Skeletal muscle tissue (tissue), 4 donors: ENCODE measurements around the gene PTPRN2. TPM values are rescaled to one million over a fixed set of nuclear protein-coding genes. Genes with fewer than 3 reads are reported as not detected.
"Not testable (repeated sequence)": the region's sequence is repeated elsewhere in the genome, so short reads cannot be mapped to it uniquely, and the experiment has no call there.

Experiments
- H3K27ac ChIP-seq: one replicate; pipeline ENCODE4 v1.7.0; 2013; ENCODE audit warnings: mild to moderate bottlenecking, low read depth, low read length, inconsistent platforms
- H3K27me3 ChIP-seq, 3 donors: one replicate each; pipeline ENCODE4 v1.7.0; 2013; ENCODE audit warnings: low read length in 3 of 3; ENCODE audit not compliant: control insufficient read depth in 3 of 3, insufficient read depth in 3 of 3
- H3K36me3 ChIP-seq, 3 donors: one replicate each; pipeline ENCODE4 v1.7.0; 2013; ENCODE audit warnings: low read length in 3 of 3; ENCODE audit not compliant: control insufficient read depth in 3 of 3, insufficient read depth in 3 of 3
- H3K4me1 ChIP-seq, 3 donors: one replicate each; pipeline ENCODE4 v1.7.0; 2013; ENCODE audit warnings: low read length in 3 of 3, mild to moderate bottlenecking in 3 of 3; ENCODE audit not compliant: control insufficient read depth in 3 of 3, insufficient read depth in 3 of 3
- H3K4me3 ChIP-seq, 3 donors: one replicate each; pipeline ENCODE4 v1.7.0; 2013; ENCODE audit warnings: low read length in 3 of 3
- H3K9ac ChIP-seq, 3 donors: one replicate each; pipeline ENCODE4 v1.7.0; 2013; ENCODE audit warnings: low read length in 3 of 3, mild to moderate bottlenecking in 3 of 3, moderate library complexity in 2 of 3, low read depth in 1 of 3
- H3K9me3 ChIP-seq, 3 donors: one replicate each; pipeline ENCODE4 v1.7.0; 2013; ENCODE audit warnings: low read length in 3 of 3; ENCODE audit not compliant: control insufficient read depth in 3 of 3
- total RNA-seq: library from RNA; depleted of rRNA; stranded (reverse); fragments of >200 nt; gene quantifications from one replicate; pipeline ENCODE4 v1.2.3, GENCODE V29; 2014
- donor health status: Osteomylitis.

The PTPRN2 gene
- total RNA-seq, 1 donor from 2014 or later, result 1.6 TPM

DNA sequence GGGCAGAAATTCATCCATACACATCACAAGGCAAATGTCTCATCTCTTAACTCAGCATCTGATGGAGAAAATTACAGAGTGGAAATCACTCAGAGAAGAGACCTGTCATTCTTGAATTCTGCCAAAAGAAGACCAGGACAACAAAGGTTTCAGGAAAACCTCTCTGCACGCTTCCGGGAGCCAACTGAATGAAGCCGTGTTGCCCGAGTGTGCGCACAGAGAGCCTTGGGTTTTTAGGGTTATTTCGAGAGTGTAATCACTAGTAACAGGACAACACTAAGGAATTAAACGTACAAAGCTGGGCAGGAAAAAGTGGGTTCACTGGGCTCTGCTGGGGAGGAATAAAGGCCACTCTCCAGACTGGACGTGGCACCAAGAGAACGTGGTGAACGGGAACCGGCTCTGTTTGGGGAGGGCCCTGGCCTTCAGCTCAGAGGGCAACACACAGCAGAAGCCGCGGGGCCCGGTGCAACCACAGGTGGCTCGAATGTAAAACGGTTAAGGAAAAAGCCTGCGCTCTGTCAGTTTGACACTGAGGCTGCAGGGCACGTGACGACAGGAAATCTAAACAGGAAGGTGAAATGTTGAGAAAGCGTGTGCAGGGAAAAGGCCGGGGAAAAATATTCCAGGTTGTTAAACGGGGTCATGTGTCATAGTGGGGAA is 919.3 kb downstream of the PTPRN2 start:
- H3K4me3 ChIP-seq, result no peak overlapping the region
- no peak overlapping the region for H3K27ac ChIP-seq
- H3K9me3 ChIP-seq, result no peaks in the 10 kb centered on the region
- peaks cover 0 to 13% (median 3%) of the 10 kb centered on the region in 3 donors for H3K27me3 ChIP-seq
- H3K4me1 ChIP-seq, result no peaks in the 10 kb centered on the region
- H3K36me3 ChIP-seq, result no peaks in the 10 kb centered on the region
- H3K9ac ChIP-seq, result no peak overlapping the region

DNA sequence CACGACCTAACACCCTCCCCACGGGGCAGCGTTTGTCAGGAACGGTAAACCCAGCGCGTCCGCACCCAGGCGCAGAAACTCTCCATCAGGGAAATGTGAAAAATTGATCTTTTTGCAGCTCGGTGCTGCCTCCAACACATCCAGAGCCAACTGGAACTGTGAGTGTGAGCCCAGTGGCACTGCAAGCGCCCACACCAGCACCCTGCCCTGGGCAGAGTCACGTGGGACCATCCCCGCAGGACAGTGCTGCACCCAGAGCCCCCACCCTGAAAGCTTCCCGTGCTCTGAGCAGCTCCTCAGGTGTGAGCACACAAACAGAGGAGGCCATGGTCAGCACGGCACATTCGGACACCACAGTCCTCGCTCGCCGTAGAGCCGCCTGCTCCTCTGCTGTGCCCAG is 919.9 kb downstream of the PTPRN2 start:
- Histone ChIP-seq H3K27me3 (peaks cover 3 to 17% (median 4%) of the 10 kb centered on the region in 3 donors), H3K9ac (no peak overlapping the region), H3K36me3 (no peaks in the 10 kb centered on the region), H3K27ac (no peak overlapping the region), H3K4me1 (no peaks in the 10 kb centered on the region), H3K9me3 (no peaks in the 10 kb centered on the region), H3K4me3 (no peak overlapping the region)

DNA sequence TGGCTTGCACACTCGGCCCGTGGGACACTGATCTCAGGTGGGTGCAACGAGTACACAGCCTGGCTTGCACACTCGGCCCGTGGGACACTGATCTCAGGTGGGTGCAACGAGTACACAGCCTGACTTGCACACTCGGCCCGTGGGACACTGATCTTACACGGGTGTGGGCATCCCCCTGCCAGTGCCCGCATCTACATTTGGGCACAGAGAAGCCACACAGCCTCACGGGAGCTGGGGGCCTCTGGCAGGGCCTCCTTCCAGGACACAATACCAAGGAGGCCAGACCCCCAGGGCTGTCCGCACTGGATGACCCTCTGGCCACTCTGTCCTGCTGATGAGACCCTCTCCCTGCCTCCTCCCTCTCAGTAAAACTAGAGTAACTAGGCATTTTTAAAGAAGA is 920.4 kb downstream of the PTPRN2 start:
- Histone ChIP-seq H3K9me3 (no peaks in the 10 kb centered on the region), H3K4me3 (no peak overlapping the region), H3K36me3 (no peaks in the 10 kb centered on the region), H3K4me1 (no peaks in the 10 kb centered on the region), H3K27me3 (peaks cover 3 to 20% (median 5%) of the 10 kb centered on the region in 3 donors), H3K27ac (no peak overlapping the region), H3K9ac (no peak overlapping the region)

DNA sequence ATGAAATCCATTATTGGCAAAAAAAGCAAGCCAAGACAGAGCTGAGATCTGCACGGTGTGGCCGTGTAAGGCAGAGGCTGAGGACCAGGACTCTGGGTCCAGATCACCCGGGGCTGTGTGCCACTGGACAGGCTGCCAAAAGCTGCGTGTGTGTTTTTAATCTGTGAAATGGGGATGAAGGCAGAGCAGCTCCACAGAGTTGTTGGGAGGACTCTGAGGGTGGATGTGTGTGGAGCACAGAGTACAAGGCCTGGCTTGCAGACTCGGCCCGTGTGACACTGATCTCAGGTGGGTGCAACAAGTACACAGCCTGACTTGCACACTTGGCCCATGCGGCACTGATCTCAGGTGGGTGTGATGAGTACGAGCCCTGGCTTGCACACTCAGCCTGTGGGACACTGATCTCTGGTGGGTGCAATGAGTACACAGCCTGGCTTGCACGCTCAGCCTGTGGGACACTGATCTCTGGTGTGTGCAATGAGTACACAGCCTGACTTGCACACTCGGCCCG is 921.0 kb downstream of the PTPRN2 start:
- Histone ChIP-seq H3K9me3 (no peaks in the 10 kb centered on the region), H3K4me3 (no peak overlapping the region), H3K27me3 (peaks cover 3 to 17% (median 5%) of the 10 kb centered on the region in 3 donors)

DNA sequence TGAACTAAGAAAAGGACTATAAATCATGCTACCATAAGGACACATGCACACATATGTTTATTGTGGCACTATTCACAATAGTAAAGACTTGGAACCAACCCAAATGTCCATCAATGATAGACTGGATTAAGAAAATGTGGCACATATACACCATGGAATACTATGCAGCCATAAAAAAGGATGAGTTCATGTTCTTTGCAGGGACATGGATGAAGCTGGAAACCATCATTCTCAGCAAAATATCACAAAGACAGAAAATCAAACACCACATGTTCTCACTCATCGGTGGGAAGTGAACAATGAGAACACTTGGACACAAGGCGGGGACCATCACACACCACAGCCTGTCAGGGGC is 922.0 kb downstream of the PTPRN2 start:
- not testable (repeated sequence) for H3K9me3 ChIP-seq, H3K27ac ChIP-seq, H3K9ac ChIP-seq, H3K4me3 ChIP-seq, H3K4me1 ChIP-seq, H3K36me3 ChIP-seq
- H3K27me3 ChIP-seq, result peaks cover 3 to 16% (median 5%) of the 10 kb centered on the region in 3 donors

More for the DNA sequence above, 921.0 kb downstream of the PTPRN2 start:
- no peak overlapping the region for H3K27ac ChIP-seq
- H3K9ac ChIP-seq, result no peak overlapping the region
- no peaks in the 10 kb centered on the region for H3K36me3 ChIP-seq
- no peaks in the 10 kb centered on the region for H3K4me1 ChIP-seq

DNA sequence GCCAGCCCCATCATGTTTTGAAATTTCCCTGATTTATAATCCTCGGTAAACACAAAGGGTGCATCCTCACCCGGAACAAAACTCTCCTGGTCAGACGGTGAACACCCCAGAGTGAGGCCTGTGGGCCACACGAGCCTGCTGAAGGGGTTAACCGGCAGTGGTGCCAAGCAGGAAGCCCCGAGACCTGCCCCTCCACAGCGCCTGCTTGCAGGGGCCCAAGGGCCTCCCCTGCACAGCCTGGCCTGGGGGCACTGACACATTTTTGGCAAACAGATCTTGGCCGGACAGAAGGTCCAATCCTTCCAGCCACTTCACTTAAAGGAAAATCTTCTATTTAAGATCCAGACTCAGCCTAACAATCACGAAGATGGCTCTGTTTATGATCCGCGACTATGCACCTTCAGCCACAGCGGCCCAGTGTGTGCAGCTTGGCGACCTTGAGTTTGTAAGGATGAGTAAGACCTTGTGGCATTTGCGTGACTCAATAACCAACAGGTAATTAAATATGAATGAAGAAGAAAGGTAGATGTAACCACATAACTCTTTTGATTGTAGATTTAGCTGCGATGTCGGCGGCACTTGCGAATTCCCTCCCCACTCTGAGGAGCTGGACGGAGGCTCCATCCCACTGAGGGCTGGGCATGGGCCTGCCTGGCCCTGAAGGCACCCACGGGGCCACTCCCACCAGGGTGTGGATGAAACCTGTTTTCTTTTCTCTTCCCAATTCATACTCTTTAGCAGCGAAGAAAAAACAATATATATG is 922.6 kb downstream of the PTPRN2 start:
- Histone ChIP-seq H3K4me3 (no peak overlapping the region), H3K4me1 (no peaks in the 10 kb centered on the region), H3K27me3 (peaks cover 5 to 16% (median 5%) of the 10 kb centered on the region in 3 donors), H3K36me3 (no peaks in the 10 kb centered on the region), H3K9ac (no peak overlapping the region), H3K9me3 (no peaks in the 10 kb centered on the region), H3K27ac (no peak overlapping the region)

DNA sequence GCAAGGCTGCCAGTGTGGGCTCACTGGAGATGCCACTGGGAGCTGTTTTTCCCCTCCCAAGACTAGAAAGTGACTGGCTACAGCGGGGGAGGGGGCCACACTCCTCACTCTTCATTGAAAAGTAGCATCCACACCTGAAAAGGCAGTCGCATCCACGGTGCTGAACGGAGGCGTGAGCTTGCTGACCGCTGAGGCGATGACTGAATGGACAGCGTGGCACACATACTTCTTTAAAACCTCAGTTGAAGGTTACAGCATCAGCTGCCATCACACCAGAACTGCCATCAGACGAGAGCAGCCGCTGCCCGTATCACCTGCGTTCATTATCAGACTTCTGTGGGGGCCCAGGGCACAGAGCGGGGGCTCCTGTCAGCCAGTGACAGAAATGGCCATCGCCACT is 923.6 kb downstream of the PTPRN2 start:
- Histone ChIP-seq H3K9me3 (no peaks in the 10 kb centered on the region), H3K9ac (no peak overlapping the region), H3K36me3 (no peaks in the 10 kb centered on the region), H3K27me3 (peaks cover 2 to 14% (median 5%) of the 10 kb centered on the region in 3 donors), H3K27ac (no peak overlapping the region), H3K4me1 (no peaks in the 10 kb centered on the region), H3K4me3 (no peak overlapping the region)

DNA sequence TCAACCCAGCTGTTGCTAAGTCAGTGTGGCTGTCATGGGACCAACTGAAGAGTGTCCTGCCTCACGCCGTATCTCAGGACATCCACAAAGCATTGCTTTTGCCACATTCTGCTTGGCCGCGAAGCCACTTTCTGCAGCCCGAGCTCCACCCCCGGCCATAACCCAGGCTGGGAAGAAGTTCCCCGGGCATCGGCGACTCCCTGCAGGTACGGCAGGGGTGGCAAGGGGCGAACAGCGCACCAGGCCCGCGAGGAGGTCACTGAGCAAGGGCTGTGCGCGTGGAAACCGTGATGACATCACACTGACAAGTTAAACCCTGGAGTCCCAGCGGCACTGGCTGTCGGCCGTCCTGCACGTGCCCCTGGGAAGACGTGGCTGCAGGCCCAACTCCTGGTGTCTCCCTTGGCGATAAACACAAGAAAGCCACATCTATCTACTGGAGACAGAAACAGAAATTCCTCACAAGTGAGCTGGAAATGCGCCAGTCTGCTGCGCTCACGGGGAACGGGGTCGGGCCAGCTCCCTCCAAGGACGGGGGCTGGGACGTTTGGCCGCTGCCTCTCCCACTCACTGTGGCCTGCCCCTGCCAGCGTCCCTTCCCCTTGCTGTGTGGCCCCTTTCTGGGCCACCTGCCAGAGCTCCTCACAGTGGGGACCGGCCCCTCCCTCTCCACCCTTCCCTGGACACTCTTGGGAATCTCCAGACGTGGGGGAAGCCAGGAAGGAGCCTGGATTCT is 924.5 kb downstream of the PTPRN2 start:
- Histone ChIP-seq H3K4me1 (no peaks in the 10 kb centered on the region), H3K4me3 (no peak overlapping the region), H3K9ac (no peak overlapping the region), H3K36me3 (no peaks in the 10 kb centered on the region), H3K9me3 (no peaks in the 10 kb centered on the region), H3K27ac (no peak overlapping the region), H3K27me3 (peaks cover 2 to 16% (median 8%) of the 10 kb centered on the region in 3 donors)

DNA sequence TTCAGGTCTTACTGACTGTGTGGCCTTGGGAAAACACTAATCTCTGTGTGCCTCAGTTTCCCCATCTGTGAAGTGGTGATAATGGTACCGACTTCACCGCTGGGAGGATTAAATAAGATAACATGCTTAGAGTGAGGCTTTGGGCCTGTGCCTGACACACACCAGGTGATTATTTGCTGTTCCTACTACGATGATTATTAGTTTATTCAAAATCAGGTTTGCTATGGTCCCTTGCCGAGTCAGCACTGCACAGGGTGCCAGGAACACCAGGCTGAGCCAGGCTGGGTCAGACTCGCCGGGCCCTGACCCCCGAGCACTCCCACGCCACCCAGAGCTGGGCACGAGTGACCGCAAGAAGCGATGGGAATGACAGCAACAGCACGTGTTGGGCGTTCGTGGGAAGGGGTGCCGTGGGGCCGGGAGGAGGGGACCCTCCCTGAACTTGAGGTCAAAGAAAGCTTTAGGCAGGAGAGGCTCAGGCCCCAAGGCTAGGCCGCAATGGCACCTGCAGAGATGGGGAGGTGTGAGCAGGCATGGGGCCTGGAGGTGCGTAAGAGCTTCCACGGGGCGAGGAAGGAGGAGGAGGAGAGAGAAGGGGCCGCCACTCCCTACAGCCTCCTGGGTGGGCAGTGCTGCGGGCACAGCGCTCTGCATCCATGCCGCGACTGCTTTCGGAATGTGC is 925.4 kb downstream of the PTPRN2 start:
- no peak overlapping the region for H3K9ac ChIP-seq
- no peak overlapping the region for H3K4me3 ChIP-seq
- H3K4me1 ChIP-seq, result no peaks in the 10 kb centered on the region
- H3K27me3 ChIP-seq, result peaks cover 2 to 14% (median 8%) of the 10 kb centered on the region in 3 donors
- no peak overlapping the region for H3K27ac ChIP-seq
- no peaks in the 10 kb centered on the region for H3K36me3 ChIP-seq
- no peaks in the 10 kb centered on the region for H3K9me3 ChIP-seq
